HG03060 (cell line): Measurements from ENCODE around the gene CHPF2.

Source experiments
- ATAC-seq: cut with Tn5 transposase; IDR thresholded peaks from one replicate; pipeline ENCODE4 v1.9.1; 2021; ENCODE audit warnings: low read depth, moderate number of reproducible peaks; ENCODE audit not compliant: unreplicated experiment

CHPF2 gene

GRCh38 chr7:151244841-151245346 is 12.6 kb downstream of the CHPF2 start:
- no peak for ATAC-seq

DNA sequence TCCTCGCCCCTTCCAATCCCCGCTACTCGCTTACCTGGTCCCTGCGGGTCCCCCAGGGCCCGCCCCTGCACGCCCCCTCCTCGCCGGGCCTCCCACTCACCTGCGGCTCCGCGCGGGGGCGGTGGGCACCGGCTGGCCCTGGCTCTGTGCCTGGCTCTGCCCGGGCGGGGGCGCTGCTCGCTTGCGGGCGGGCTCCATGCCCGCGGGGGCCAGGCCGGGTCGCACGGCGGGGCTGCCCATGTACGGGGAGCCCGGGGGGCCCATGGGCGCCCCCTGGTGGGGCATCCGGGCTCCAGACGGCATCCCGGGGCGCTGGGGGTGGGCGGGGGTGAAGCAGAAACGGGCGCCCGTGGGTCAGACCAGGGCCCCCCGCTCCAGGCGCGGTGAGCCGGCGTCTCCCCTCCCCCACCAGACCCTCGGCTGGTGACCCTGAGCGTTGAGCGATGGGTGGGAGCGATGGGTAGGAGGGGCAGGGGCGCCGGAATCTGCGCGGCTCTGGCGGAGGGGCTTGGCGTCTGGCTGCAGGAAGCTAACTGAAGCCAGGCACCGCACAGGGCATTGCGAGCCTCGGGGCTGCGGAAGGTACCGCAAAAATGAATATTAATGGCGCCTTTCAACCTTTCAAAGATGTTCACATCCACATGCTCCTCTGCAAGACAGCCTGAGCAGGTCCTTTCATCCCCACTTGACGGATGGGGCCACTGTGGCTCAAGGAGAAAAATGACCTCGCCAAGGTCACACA is 13.2 kb downstream of the CHPF2 start:
- ATAC-seq: no peak

GRCh38 chr7:151246102-151246850 is 14.0 kb downstream of the CHPF2 start:
- ATAC-seq: no peak

DNA sequence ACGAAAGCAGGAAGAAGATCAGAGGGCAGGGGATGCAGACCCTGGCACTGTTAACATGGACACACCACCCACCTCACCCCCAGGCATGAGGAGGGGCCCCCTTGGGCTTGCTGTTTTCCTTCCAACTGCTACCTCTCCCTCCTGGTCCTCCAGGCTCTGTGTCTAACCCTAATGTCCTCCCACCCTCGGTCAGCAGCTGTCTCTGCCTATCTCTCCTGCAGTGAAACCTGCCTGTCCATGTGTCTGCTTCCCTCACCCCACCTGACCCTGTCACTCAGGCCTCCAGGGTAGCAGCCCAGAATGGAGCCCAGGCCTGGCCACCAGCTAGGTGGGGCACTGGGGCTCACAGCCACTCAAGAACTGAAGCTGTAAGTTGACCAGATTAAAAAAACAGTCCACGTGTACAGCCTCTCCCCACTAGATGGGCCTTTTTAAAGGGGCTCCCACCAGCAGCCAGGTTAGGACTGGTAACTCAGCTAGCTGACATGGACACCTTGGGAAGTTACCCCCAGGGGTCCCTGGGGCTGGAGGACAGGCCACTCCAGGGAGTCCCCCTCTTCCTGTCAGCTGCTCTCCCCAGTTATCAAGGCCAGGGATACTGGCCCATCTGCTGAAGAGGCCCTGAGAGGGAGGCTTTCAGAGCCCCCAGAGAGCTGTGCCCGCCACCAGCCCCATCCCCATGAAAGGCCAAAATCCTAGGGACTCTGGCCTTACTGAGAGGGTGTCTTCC is 14.7 kb downstream of the CHPF2 start:
- ATAC-seq: no peak

GRCh38 chr7:151247611-151248345 is 15.5 kb downstream of the CHPF2 start:
- ATAC-seq: no peak

DNA sequence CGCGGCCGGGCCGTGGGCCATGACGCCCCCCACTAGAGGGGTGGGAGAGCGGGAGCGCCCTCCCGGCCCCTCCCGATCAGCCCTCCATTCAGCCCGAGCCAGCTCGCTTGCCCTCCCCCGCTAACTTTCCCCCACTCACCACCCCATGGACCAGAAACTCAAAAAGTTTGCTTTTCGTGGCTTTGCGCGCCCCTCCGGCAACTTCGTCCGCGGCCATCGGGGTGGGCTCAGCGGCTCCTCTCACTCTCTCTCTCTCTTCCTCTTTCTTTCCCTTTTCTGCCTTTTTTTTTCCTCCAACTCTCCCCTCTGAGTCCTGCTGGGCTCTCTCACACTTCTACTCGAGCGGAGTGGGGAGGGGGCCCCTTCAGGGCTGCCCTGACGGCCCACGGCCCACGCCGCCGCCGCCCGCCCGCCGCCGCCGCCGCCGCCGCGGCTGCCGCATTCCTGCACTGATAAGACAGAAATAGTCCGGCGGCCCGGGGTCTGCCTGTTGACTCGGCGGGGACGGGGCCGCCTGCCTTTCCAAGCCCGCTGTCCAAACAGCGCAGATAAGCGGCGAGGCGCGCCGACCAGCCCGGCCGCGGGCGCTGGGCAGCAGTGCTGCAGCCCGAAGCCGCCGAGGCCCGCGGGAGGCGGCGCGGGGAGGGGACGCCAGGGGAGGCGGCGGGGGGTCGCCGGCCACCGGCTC is 16.2 kb downstream of the CHPF2 start, which contains the start of gene SMARCD3:
TSS of gene SMARCD3 (minus strand) at position 349 of the 688 bp plus-strand sequence. CDS start at position 217, 132 bp downstream.
- no peak for ATAC-seq

DNA sequence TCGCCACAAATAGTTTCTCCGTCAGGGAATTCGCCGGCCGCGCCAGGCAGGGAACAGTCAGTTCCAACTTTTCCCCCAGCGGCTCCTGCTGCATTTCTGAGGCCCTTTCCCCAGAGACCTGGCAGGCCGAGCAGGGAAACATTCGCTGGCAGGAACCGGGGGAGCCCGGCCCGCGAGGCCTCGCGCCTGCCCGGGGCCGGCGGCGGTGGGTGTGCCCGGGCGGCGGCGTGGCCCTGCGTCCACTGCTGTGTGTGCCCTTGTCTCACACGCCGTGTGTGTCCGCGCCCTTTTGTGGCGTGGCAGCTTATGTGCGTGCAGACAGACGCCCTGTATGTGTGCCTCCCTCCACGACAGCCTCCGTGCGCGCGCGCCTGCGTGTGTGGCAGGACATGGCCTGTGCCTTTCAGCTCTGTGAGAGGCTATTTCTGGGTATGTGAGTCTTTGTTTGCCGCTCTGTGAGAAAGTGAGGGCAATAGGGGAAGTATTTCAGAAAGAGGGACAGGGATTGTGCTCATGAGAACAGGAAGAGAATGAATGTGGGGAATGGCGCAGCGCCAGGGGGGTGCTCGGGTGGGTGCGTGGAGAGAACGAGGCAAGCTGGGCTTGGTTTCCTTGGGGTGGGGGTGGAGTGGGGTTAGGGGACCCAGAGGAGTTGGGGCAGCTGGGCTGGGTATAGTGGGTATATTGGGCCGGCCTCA is 16.9 kb downstream of the CHPF2 start:
- ATAC-seq: no peak

DNA sequence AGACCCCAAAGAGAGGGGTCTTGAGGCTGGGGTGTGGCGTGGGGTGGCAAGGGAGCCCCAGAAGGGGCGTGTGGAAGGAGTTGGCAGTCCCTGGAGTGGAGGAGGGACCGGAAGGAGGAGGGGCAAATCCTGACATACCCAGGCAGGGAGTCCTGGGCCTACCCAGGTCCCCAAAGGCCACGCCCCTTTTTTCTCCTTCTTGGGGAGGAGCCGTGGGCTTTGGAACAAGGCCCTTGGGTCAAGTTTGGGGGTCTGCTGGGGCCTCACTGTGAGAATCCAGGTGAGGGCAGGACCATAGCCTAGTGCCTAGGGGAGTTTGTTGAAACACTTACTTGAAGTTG is 17.4 kb downstream of the CHPF2 start:
- no peak for ATAC-seq

DNA sequence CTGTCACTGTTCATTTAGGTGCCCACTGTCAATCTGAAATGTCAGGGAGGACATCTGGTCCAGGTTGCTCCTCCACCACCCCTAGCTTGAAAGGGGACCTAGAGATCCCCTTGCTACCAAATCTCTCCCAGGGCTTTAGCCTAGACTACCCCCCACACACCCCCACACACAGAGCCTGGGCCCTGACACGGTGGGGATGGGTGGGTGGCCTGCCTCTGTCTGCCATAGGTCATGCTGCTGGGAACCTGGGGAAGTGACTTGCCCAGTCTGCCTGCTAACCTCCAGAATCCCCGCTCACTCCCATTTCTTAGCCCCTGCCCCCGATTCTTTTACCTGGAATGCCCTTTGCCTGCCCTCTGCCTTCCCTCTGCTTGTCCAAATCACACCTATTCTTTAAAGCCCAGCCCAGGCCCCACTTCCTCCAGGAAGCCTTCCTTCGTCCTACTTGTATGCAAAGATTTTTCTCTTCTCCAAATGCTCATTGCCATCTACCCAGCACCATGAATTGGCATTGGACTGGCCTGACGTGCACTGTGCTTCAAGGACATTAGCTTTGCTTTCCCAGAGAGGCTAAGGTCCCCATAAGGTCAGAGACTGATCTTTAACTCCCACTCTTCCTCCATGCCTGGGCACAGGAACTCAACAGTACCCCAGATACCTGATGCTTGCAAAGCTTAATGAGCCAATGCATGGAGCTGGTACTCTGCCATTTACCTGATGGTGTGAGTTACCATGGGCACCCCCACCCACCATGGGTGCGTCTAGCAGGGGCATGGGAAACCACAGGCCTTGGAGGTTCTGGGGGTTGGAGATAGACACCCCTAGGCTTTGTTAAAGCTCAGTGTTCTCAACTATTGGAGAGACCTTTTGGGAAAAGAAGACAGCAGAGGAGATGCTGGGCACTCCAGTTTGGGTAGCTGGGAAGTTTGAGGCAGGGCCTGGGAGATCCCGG is 18.2 kb downstream of the CHPF2 start:
- no peak for ATAC-seq

DNA sequence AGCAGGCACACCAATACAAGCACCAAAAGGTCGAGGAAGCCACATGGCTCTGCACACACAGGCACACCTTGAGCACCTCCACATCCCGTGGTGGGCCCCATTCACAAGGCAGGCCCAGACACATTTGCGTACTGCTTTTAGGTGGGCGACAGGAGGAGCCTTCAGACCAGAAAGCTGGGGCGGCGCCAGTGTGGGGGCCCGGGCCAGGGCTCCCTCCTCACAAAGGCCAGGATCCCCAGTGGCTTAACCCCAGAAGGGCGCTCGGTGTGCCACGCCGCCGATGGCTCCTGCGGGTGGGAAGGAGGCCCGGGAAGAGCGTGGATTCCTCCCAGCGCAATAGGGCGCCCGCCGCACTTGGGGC is 19.0 kb downstream of the CHPF2 start:
- ATAC-seq: no peak

GRCh38 chr7:151251689-151252560 is 19.6 kb downstream of the CHPF2 start:
- no peak for ATAC-seq

GRCh38 chr7:151252561-151252835 is 20.2 kb downstream of the CHPF2 start:
- no peak for ATAC-seq

DNA sequence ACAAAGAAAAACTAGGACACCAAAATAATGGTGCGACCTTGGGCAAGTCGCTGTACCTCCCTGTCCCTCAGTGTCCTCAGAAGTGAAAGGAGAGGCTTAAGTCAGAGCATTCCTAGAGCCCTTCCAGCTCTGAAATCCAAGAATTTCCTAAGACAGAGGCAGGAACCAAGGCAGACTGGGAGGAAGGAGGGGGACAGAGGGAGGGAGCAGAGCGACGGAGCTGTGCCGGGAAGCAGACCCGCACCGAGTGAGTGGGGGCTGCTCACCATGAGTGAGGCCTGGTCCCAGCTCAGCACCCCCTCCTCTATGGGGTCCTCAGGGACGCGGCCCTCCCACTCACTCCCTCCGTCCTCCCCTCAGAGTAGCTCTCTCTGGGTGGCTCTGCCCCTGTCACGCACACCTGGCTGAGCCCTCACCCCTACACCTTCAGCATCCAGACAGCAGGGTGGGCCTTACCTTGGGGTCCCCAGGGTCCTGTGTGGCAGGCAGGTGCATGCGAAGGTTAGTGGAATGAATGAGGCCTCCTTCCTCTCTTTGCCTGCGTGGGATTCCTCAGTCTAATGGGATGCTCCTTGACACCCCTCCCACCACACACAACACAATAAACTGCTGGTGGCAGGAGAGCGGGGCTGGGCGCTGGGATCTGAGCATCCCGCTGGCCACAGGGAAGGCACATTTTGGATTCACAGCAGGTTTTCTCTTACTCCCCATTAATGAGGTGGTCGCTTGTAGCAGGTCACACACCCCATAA is 20.9 kb downstream of the CHPF2 start:
- ATAC-seq: no peak

DNA sequence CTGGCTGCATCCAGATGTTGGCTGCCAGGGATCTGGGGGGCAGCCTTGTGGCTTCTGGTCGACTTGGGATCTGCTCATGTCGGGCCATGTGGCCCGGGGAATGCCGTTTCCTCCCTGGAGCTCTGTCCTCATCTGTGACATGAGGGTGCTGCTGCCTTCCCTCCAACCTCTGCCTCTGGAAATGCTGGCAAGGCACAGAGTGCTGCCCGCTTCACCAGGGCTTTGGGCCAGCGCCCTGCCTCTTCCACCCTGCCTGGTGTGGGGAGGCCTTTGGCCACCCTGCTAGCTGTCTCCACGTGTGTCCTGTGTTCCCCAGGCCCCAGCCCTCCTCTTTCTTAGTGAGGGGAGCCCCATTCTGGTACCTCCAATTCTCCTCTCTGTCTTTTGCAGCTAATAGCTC is 22.0 kb downstream of the CHPF2 start:
- ATAC-seq: no peak

DNA sequence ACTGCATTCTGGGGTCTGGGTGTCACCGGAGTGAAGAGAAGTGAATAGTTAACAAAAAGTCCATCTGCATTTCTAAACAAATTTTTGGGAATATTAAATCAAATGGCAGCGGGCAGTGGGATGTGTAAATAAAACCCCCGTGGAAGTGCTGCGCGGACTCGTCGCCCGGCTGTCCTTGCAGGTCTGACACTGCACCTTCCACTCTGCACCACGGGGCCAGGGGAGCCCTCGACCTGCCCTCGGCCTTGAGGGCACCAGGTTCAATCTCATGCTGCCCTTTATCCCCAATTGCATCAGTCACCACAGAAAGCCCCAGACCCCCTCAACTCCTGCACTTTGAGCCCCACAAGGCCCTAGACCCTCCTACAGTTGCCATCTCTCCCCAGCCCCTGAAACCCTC is 22.6 kb downstream of the CHPF2 start:
- no peak for ATAC-seq

GRCh38 chr7:151255390-151255789 is 23.1 kb downstream of the CHPF2 start:
- ATAC-seq: no peak
